Loucy (cell line): ENCODE measurements around the gene APC2.

Source experiments
- CTCF ChIP-seq: fragments of 200-600 bp; sonication (generic); conservative IDR thresholded peaks from 2 replicates; pipeline ENCODE4 v1.5.1; 2014; ENCODE audit warnings: mild to moderate bottlenecking, antibody characterized with exemption, low read length
- EZH2phosphoT487 ChIP-seq: fragments of 200-600 bp; IDR thresholded peaks from 2 replicates; pipeline ENCODE4 v1.6.1; 2018; ENCODE audit warnings: antibody characterized with exemption, mild to moderate bottlenecking, moderate library complexity, borderline replicate concordance

GRCh38 chr19:1518471-1518870 lies 68.5 kb downstream of the APC2 start:
- TF ChIP-seq EZH2phosphoT487: no peak
- TF ChIP-seq CTCF: no peak
